Skeletal muscle satellite cell (primary cell): ENCODE results near the gene PCDH10.

Source experiments
- H3K27me3 ChIP-seq: 2 replicates; pipeline ENCODE4 v1.7.0; 2013; ENCODE audit warnings: low read length; ENCODE audit not compliant: control insufficient read depth, insufficient read depth
- H3K36me3 ChIP-seq: 2 replicates; pipeline ENCODE4 v1.7.0; 2013; ENCODE audit warnings: mild to moderate bottlenecking, control low read depth, low read length; ENCODE audit not compliant: insufficient read depth
- H3K4me1 ChIP-seq: 2 replicates; pipeline ENCODE4 v1.7.0; 2013; ENCODE audit warnings: low read length; ENCODE audit not compliant: control insufficient read depth, insufficient read depth
- H3K4me2 ChIP-seq: 2 replicates; pipeline ENCODE4 v1.7.0; 2013; ENCODE audit warnings: mild to moderate bottlenecking, low read length
- H3K4me3 ChIP-seq: 2 replicates; pipeline ENCODE4 v1.7.0; 2013; ENCODE audit warnings: low read length
- H3K9ac ChIP-seq: 2 replicates; pipeline ENCODE4 v1.7.0; 2013; ENCODE audit warnings: mild to moderate bottlenecking, low read depth, low read length, moderate library complexity
- H3K9me3 ChIP-seq: replicated peaks from 2 replicates; pipeline ENCODE4 v1.7.0; 2013; ENCODE audit warnings: mild to moderate bottlenecking, control low read depth, low read length

Gene PCDH10

GRCh38 chr4:133151341-133151690 is 2.2 kb downstream of the PCDH10 start:
- Histone ChIP-seq H3K9ac (no peak overlapping the region), H3K9me3 (no peaks in the 10 kb centered on the region), H3K4me1 (peaks cover 30% of the 10 kb centered on the region), H3K36me3 (no peaks in the 10 kb centered on the region), H3K27me3 (peaks cover 42% of the 10 kb centered on the region), H3K4me3 (peak overlapping the region; percentile 70), H3K4me2 (peak overlapping the region; percentile 83)

- peak overlapping the region; percentile 70 for H3K4me3 ChIP-seq
- no peak overlapping the region for H3K9ac ChIP-seq
- no peaks in the 10 kb centered on the region for H3K36me3 ChIP-seq
- peaks cover 30% of the 10 kb centered on the region for H3K4me1 ChIP-seq
- H3K9me3 ChIP-seq, result no peaks in the 10 kb centered on the region
- peak overlapping the region; percentile 83 for H3K4me2 ChIP-seq
- H3K27me3 ChIP-seq, result peaks cover 42% of the 10 kb centered on the region
Observed at GRCh38 chr4:133151691-133152329, 2.7 kb downstream of the PCDH10 start.

GRCh38 chr4:133152330-133152821 is 3.3 kb downstream of the PCDH10 start:
- Histone ChIP-seq H3K4me1 (peaks cover 30% of the 10 kb centered on the region), H3K4me2 (peak overlapping the region; percentile 83), H3K9me3 (no peaks in the 10 kb centered on the region), H3K27me3 (peaks cover 37% of the 10 kb centered on the region), H3K36me3 (no peaks in the 10 kb centered on the region), H3K4me3 (peak overlapping the region; percentile 70), H3K9ac (no peak overlapping the region)

- H3K9me3 ChIP-seq, result no peaks in the 10 kb centered on the region
- H3K9ac ChIP-seq, result no peak overlapping the region
- peaks cover 36% of the 10 kb centered on the region for H3K27me3 ChIP-seq
- H3K4me2 ChIP-seq, result peak overlapping the region; percentile 83
- no peaks in the 10 kb centered on the region for H3K36me3 ChIP-seq
- H3K4me1 ChIP-seq, result peaks cover 30% of the 10 kb centered on the region
- H3K4me3 ChIP-seq, result peak overlapping the region; percentile 70
Observed at GRCh38 chr4:133152831-133153481, 3.9 kb downstream of the PCDH10 start.

GRCh38 chr4:133154725-133155124 is 5.6 kb downstream of the PCDH10 start:
- H3K27me3 ChIP-seq, result peaks cover 29% of the 10 kb centered on the region
- H3K4me1 ChIP-seq, result peaks cover 26% of the 10 kb centered on the region
- H3K9me3 ChIP-seq, result no peaks in the 10 kb centered on the region
- H3K4me2 ChIP-seq, result no peak overlapping the region
- H3K9ac ChIP-seq, result no peak overlapping the region
- H3K4me3 ChIP-seq, result no peak overlapping the region
- H3K36me3 ChIP-seq, result no peaks in the 10 kb centered on the region

GRCh38 chr4:133156096-133156495 is 7.0 kb downstream of the PCDH10 start:
- no peaks in the 10 kb centered on the region for H3K36me3 ChIP-seq
- no peak overlapping the region for H3K4me2 ChIP-seq
- peaks cover 15% of the 10 kb centered on the region for H3K4me1 ChIP-seq
- no peak overlapping the region for H3K9ac ChIP-seq
- H3K9me3 ChIP-seq, result no peaks in the 10 kb centered on the region
- H3K4me3 ChIP-seq, result no peak overlapping the region
- peaks cover 15% of the 10 kb centered on the region for H3K27me3 ChIP-seq

- no peaks in the 10 kb centered on the region for H3K9me3 ChIP-seq
- H3K4me1 ChIP-seq, result peaks cover 10% of the 10 kb centered on the region
- no peaks in the 10 kb centered on the region for H3K36me3 ChIP-seq
- H3K9ac ChIP-seq, result no peak overlapping the region
- no peak overlapping the region for H3K4me2 ChIP-seq
- peaks cover 11% of the 10 kb centered on the region for H3K27me3 ChIP-seq
- no peak overlapping the region for H3K4me3 ChIP-seq
Observed at GRCh38 chr4:133156556-133156955, 7.5 kb downstream of the PCDH10 start.

- H3K36me3 ChIP-seq, result no peaks in the 10 kb centered on the region
- no peaks in the 10 kb centered on the region for H3K9me3 ChIP-seq
- no peak overlapping the region for H3K4me3 ChIP-seq
- no peak overlapping the region for H3K9ac ChIP-seq
- H3K4me1 ChIP-seq, result no peaks in the 10 kb centered on the region
- H3K27me3 ChIP-seq, result peaks cover under 1% of the 10 kb centered on the region
- no peak overlapping the region for H3K4me2 ChIP-seq
Observed at GRCh38 chr4:133157460-133158160, 8.5 kb downstream of the PCDH10 start.

- Histone ChIP-seq H3K4me3 (no peak overlapping the region), H3K9me3 (no peaks in the 10 kb centered on the region), H3K36me3 (no peaks in the 10 kb centered on the region), H3K27me3 (no peaks in the 10 kb centered on the region), H3K4me2 (no peak overlapping the region), H3K9ac (no peak overlapping the region), H3K4me1 (no peaks in the 10 kb centered on the region)
Observed at GRCh38 chr4:133160853-133161252, 11.8 kb downstream of the PCDH10 start.

GRCh38 chr4:133161570-133162295 is 12.6 kb downstream of the PCDH10 start:
- H3K9ac ChIP-seq, result no peak overlapping the region
- no peak overlapping the region for H3K4me2 ChIP-seq
- H3K36me3 ChIP-seq, result no peaks in the 10 kb centered on the region
- H3K4me1 ChIP-seq, result no peaks in the 10 kb centered on the region
- H3K9me3 ChIP-seq, result no peaks in the 10 kb centered on the region
- no peaks in the 10 kb centered on the region for H3K27me3 ChIP-seq
- no peak overlapping the region for H3K4me3 ChIP-seq

- H3K36me3 ChIP-seq, result no peaks in the 10 kb centered on the region
- H3K27me3 ChIP-seq, result no peaks in the 10 kb centered on the region
- no peak overlapping the region for H3K4me3 ChIP-seq
- H3K4me2 ChIP-seq, result no peak overlapping the region
- H3K9me3 ChIP-seq, result no peaks in the 10 kb centered on the region
- no peak overlapping the region for H3K9ac ChIP-seq
- H3K4me1 ChIP-seq, result no peaks in the 10 kb centered on the region
Observed at GRCh38 chr4:133162941-133163340, 13.8 kb downstream of the PCDH10 start.
